GM18526 (cell line): ENCODE results near the gene SMARCAL1.

Experiments
- POLR2A ChIP-seq: IDR thresholded peaks from 3 replicates; pipeline ENCODE4 v1.6.1; 2011; ENCODE audit not compliant: insufficient read length; ENCODE audit errors: extremely low read depth

SMARCAL1 gene

DNA sequence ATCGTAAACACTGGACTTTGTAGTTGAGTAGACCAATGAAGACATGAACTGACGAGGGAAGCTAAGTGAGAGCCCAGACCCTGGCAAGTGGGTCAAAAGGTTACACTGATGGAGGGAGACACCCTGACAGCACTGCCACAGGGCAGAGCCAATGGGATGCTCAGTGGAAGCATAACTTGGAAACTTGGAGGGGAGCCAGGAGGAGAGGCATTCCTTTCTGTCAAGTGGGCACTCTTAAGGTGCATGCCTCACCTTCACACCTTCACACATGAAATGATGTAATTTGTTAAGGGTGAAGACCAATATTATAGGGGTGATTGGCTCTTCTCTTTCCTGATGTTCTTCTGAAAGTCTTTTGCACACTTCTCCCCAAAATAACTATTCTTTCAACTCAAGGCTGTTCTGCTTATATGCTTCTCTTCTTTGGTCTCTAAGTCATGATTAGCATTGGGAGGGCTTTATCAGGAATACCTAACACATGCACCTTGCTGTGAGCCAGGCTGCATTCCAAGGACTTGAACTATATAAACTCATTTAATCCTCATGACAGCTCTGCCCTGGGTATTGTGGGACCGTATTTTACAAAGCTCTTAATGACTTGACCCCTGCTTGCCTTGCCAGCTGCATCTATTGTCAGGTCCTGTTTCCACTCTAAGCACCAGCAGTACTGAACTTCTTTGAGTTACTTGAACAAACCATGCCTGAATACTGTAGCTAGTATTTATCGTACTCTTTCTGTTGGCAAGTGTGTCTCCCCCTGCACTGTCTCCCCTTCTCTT is 105.4 kb downstream of the SMARCAL1 start:
- TF ChIP-seq POLR2A = no peak

DNA sequence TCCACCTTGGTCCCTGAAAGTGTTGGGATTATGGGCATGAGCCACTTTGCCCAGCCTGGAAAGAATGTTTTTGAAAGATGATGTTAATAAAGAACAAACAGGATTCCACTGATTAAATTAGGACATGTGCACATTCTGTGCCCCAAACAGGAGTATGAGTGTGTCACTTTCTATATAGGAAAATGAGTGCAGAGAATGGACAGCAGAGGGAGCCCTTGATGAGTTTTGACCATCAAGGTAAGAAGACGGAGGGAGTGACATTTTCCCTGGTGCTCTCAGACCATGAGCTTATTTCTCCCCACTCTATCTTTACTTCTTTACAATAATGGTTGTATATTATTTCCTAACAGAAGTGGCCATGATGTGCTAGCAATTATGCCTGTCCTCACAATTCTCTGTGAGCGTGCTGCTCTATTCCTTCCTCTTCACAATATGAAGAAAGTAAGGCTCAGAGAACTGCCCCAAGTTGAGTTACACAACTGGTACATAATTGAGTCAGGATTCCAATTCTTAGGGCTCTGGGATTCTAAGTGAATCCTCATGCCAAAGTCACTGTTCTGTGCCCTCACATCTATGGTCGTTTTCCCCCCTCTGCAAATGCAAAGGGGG is 107.0 kb downstream of the SMARCAL1 start:
- no peak for TF ChIP-seq POLR2A

DNA sequence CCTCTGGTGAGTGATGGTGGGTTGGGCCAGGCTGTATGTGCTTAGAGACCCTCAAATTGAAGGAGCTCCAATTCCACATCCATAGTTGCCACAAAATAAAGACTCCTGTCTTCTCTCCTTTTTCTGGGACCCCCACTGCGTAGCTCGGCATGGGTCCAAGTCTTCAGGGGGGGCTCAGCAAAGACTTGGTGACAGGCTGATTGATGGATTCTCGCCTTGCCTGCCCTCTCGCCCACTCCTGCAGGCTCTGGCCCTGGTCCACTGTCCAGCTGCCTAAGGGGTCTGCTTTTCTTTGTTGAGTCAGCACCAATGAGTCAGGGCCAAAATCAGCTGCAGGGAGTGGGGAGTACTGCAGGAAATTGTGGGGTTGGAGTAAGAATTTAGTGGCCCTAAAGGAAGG is 107.8 kb downstream of the SMARCAL1 start:
- no peak for TF ChIP-seq POLR2A

DNA sequence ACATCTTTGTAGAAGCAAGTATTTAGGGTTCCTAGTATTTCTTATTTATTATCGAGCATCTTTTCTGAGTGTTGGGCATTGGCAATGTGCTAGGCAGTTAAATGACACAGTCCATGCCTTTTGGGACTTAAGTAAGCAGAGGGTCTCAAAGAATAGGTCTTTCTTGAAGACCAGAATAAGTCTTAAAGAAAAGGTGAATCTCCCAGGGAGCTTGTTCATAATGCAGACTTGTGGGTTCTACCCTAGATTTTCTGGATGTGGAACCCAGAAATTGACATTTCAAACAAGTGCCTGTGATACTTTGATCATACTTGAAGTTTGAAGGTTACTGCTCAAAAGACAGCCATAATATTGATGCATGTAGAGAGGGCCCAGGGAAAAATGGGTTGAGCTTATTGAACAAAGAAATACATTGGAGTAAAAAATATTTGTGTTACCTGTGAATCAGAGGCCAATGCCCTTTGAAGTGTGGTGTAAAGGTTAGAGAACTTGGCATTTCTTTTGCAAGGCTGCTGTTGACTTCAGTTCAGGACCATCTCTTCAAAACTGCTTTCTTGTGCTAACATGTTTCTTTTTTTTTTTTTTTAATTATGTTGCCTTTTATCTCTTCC is 110.7 kb downstream of the SMARCAL1 start:
- TF ChIP-seq POLR2A = no peak

DNA sequence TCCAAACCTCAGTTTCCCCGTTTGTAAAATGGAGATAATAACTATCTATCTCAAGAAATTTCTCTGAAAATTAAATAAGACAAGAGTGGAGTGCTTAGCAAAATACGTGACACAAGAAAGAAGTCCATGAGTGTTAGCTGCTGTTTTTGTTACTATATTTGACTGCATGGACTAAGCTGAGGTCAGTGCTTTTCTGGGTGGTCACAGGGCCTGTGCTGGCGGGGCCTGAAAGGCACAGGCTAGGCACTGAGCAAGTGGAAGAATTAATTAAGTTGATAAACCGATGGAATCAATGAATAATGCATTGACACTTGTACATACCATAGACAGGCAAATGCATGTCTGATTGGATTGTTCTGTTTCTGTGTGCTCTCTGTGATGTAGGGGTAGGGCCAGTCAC is 113.7 kb downstream of the SMARCAL1 start:
- no peak for TF ChIP-seq POLR2A

DNA sequence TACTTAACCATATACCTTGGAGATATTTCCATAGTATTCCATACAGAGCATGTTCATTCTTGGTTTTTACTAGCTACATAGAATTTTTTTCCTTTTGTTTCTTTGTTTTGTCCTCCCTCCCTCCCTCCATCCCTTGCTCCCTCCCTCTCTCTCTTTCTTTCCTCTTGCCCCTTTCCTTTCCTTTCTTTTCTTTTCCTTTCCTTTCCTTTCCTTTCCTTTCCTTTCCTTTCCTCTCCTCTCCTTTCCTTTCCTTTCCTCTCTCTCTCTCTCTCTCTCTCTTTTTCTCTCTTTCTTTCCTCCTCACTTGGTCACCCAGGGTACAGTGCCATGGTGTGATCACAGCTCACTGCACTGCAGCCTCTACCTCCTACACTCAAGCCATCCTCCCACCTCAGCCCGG is 114.7 kb downstream of the SMARCAL1 start:
- no peak for TF ChIP-seq POLR2A

DNA sequence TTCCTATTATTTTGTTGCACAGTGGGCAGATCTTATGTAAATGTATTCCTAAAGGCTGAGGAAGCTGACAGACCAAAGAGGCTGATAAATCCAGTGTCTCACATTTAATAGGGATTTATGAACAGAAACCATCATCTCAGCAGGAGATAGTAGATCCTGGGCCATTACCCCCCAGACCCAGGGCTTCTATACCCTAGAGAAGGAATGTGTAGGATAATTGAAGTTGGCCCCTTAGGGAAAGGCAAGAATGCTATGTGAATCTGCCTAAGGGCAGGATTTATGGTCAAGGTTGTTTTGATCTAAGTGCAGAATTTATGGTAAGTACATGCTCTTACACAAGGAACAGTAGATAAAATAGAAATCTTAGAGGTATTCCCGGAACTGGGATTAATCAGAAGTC is 115.3 kb downstream of the SMARCAL1 start:
- no peak for TF ChIP-seq POLR2A

DNA sequence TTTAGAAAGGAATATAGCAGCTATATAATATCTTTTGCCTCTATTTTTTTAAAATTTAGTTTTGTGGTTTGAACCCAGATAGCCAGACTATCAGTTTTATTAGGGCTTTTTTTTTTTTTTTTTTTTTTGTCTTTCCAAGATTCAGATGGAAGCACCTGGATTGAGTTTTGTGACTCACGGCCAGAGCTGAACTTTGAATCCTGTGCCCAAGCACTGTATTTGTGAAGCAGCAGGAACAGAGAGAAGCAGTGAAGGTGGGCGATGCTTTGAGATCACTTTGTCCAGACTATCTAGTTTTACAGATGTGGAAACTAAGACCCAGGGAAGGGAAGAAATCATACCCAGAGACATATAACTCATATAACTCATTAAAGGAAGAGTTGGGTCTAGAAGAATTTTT is 120.3 kb downstream of the SMARCAL1 start:
- TF ChIP-seq POLR2A = no peak
